Heart right ventricle (tissue), 16 donors: Measurements from ENCODE around the gene LCP1. TPM values are rescaled to one million over a fixed set of nuclear protein-coding genes. Genes with fewer than 3 reads are reported as not detected.

Source experiments
- ATAC-seq, 8 donors: fragments of 200-7000 bp; cut with Tn5 transposase; one replicate each; pipeline ENCODE4 v1.9.1; 2020; ENCODE audit warnings: mild to moderate bottlenecking in 8 of 8, moderate library complexity in 8 of 8, moderate number of reproducible peaks in 1 of 8
- DNase-seq, 2 donors: peaks; one replicate each; pipeline ENCODE4 v3.0.0-alpha.2; 2020
- H3K27ac ChIP-seq, 10 donors: fragments of 200-600 bp; sonication (generic) in 2 of 10; one replicate each; pipeline versions ENCODE4 v1.5.0 to v1.8.0; 2020 to 2022; ENCODE audit warnings: mild to moderate bottlenecking in 3 of 10
- H3K27me3 ChIP-seq, 7 donors: fragments of 200-600 bp; one replicate each; pipeline ENCODE4 v1.8.0; 2021 to 2022; ENCODE audit warnings: mild to moderate bottlenecking in 2 of 7
- H3K36me3 ChIP-seq, 9 donors: fragments of 200-600 bp; sonication (generic) in 1 of 9; one replicate each; pipeline versions ENCODE4 v1.5.0 to v1.8.0; 2020 to 2022; ENCODE audit warnings: mild to moderate bottlenecking in 2 of 9
- H3K4me1 ChIP-seq, 9 donors: fragments of 200-600 bp; sonication (generic) in 1 of 9; one replicate each; pipeline versions ENCODE4 v1.5.0 to v1.8.0; 2020 to 2022; ENCODE audit warnings: mild to moderate bottlenecking in 4 of 9
- H3K4me3 ChIP-seq, 10 donors: fragments of 200-600 bp; sonication (generic) in 2 of 10; one replicate each; pipeline versions ENCODE4 v1.5.0 to v1.8.0; 2020 to 2022; ENCODE audit warnings: mild to moderate bottlenecking in 7 of 10, moderate library complexity in 2 of 10
- H3K9me3 ChIP-seq, 11 donors: fragments of 200-600 bp in 10 of 11; sonication (generic) in 2 of 11; one replicate each; pipeline versions ENCODE4 v1.5.0 to v1.8.0; 2013 to 2022; ENCODE audit warnings: mild to moderate bottlenecking in 2 of 11, control low read depth in 1 of 11, moderate library complexity in 1 of 11
- CTCF ChIP-seq, 9 donors: fragments of 200-600 bp; sonication (generic) in 2 of 9; IDR thresholded peaks; one replicate each; pipeline versions ENCODE4 v1.5.0 to v1.8.0; 2021 to 2022; ENCODE audit warnings: antibody characterized with exemption in 9 of 9, mild to moderate bottlenecking in 5 of 9, moderate library complexity in 1 of 9
- WGBS, 2 donors: extraction: QIAGEN DNeasy Blood & Tissue Kit; methylation state at CpG; one replicate each; pipeline ENCODE4 v1.1.7; 2013; ENCODE audit warnings: inconsistent platforms in 1 of 2; 5-methylcytosine and 5-hydroxymethylcytosine counted together
- intact Hi-C, 10 donors: fragments of 100-400 bp; cut with DNase I; formaldehyde crosslinking; loops; one replicate each; pipeline versions ENCODE4 v1.11.1 to v1.14.2; 2022
- polyA plus RNA-seq, 2 donors: library from polyadenylated mRNA; stranded (reverse); fragments of 200-250 nt; gene quantifications; one replicate each; pipeline ENCODE4 v1.2.3, GENCODE V29; 2013
- total RNA-seq, 10 donors: library from RNA; stranded (reverse); fragmentation: NEBNext Ultra II Directional in 3 of 10; extraction: Animal tissue kit (Norgen Biotek cat#: 25700) in 3 of 10; gene quantifications; one replicate each; pipeline versions ENCODE4 v1.2.1 to v1.2.4, GENCODE V29; 2021 to 2023
- donor health status: Arrhythmogenic right ventricular cardiomyopathy.
- donor health status: ischemic (EF 13 %, LVEDD 7.1; RV severe dilation, severe dysfunction).
- donor health status: healthy with polysubstance abuse.
- donor health status: DM: no; HTN: yes; CAD: no.
- donor health status: DM: no; HTN: no; CAD: no.
- donor health status: ischemic (EF 25% LVEDD 6.9; RV normal size, moderate dysfunction).
- donor health status: ischemic (EF 25% LVEDD 5.7; RV mildly dilated, moderate dysfunction).
- donor health status: healthy.
- donor health status: DM: yes; HTN: yes; CAD: no.
- donor health status: Ischemic cardiomyopathy.
- donor health status: ischemic (EF 35%, LVEDD 5.7; RV mildly dilated, moderate dysfunction).
- donor health status: nonischemic (EF 11% LVEDD 7.7; RV severe dilation, severe dysfunction).
- donor health status: DM: yes; HTN: yes; CAD: no.
- donor health status: PGD.
- donor health status: ischemic (EF 29% LVEDD 5.4; RV normal size, mild dysfunction).
- donor health status: nonischemic (EF 23%, LVEDD 6.1; RV moderate dilation, normal function).

The LCP1 gene
- total and polyA plus RNA-seq, 12 donors: 3.2 to 127 (median 8.6) TPM

- H3K27ac ChIP-seq: no peak overlapping the region
- H3K9me3 ChIP-seq: no peaks in the 10 kb centered on the region
- DNase-seq: no peak
- no peak for TF ChIP-seq CTCF (IDR thresholded peaks at IDR 0.05)
- intact Hi-C loops: no loop called here
- peaks cover 0 to 13% (median 0%) of the 10 kb centered on the region in 7 donors for H3K27me3 ChIP-seq
- peaks cover 0 to 4% (median 0%) of the 10 kb centered on the region in 9 donors for H3K4me1 ChIP-seq
- peaks cover 0 to 100% (median 0%) of the 10 kb centered on the region in 9 donors for H3K36me3 ChIP-seq
- WGBS, 2 donors: 88 to 90% methylated on average over 6 of the region's 6 CpGs
- no peak overlapping the region for H3K4me3 ChIP-seq
- ATAC-seq: no peak
Measured at GRCh38 chr13:46152627-46153328, 29.2 kb downstream of the LCP1 start.

- Histone ChIP-seq H3K4me1 (peaks cover 0 to 4% (median 0%) of the 10 kb centered on the region in 9 donors), H3K27ac (no peak overlapping the region), H3K4me3 (no peak overlapping the region), H3K36me3 (peaks cover 0 to 96% (median 0%) of the 10 kb centered on the region in 9 donors), H3K27me3 (peaks cover 0 to 13% (median 0%) of the 10 kb centered on the region in 7 donors), H3K9me3 (no peaks in the 10 kb centered on the region)
- 92 to 94% methylated on average over 1 of the region's 1 CpG for WGBS, 2 donors
- ATAC-seq (no peak), DNase-seq (no peak)
- intact Hi-C loops: no loop called here
- no peak for TF ChIP-seq CTCF (IDR thresholded peaks at IDR 0.05)
Measured at GRCh38 chr13:46150134-46150693, 31.8 kb downstream of the LCP1 start.

GRCh38 chr13:46149272-46150133 lies 32.5 kb downstream of the LCP1 start:
- no peak overlapping the region for H3K27ac ChIP-seq
- intact Hi-C loops: no loop called here
- H3K4me1 ChIP-seq: peaks cover 0 to 4% (median 0%) of the 10 kb centered on the region in 9 donors
- no peak overlapping the region for H3K4me3 ChIP-seq
- H3K27me3 ChIP-seq: peaks cover 0 to 13% (median 0%) of the 10 kb centered on the region in 7 donors
- ATAC-seq: peak in 2 of 8 donors; percentile 52 to 69
- WGBS, 2 donors: 68% methylated on average over 7 of the region's 7 CpGs
- H3K36me3 ChIP-seq: peaks cover 0 to 96% (median 0%) of the 10 kb centered on the region in 9 donors
- no peak for DNase-seq
- TF ChIP-seq CTCF (IDR thresholded peaks at IDR 0.05): no peak
- H3K9me3 ChIP-seq: no peaks in the 10 kb centered on the region

- H3K4me3 ChIP-seq: no peak overlapping the region
- no peaks in the 10 kb centered on the region for H3K4me1 ChIP-seq
- peak in 4 of 9 donors; percentile 18 to 23 (median 22) for TF ChIP-seq CTCF (IDR thresholded peaks at IDR 0.05)
- peaks cover 0 to 96% (median 0%) of the 10 kb centered on the region in 9 donors for H3K36me3 ChIP-seq
- 27 to 29% methylated on average over 3 of the region's 3 CpGs for WGBS, 2 donors
- intact Hi-C loops: no loop called here
- DNase-seq (no peak), ATAC-seq (no peak)
- H3K27me3 ChIP-seq: peaks cover 0 to 13% (median 0%) of the 10 kb centered on the region in 7 donors
- H3K9me3 ChIP-seq: no peaks in the 10 kb centered on the region
- H3K27ac ChIP-seq: no peak overlapping the region
Measured at GRCh38 chr13:46146898-46147297, 35.1 kb downstream of the LCP1 start.
